A673 (cell line): ENCODE data around the gene TFG. TPM values are rescaled to one million over a fixed set of nuclear protein-coding genes. Genes with fewer than 3 reads are reported as not detected.

Source experiments
- BruUV-seq: library from RNA; stranded (reverse); fragments of 400-500 nt; replicated peaks from 2 replicates; lab custom pipeline; 2021; lab: Mats Ljungman, UMichigan
- CTCF ChIA-PET: fragments of 300-600 bp; sonication (Branson Sonifier 250); formaldehyde crosslinking; loops from one replicate; lab custom pipeline; 2022; ENCODE audit warnings: antibody characterized with exemption; lab: Charles Lee
- POLR2A ChIA-PET: fragments of 300-600 bp; sonication (Branson Sonifier 250); formaldehyde crosslinking; loops from one replicate; lab custom pipeline; 2022; ENCODE audit warnings: antibody characterized with exemption; ENCODE audit not compliant: low non-redundant PET; lab: Charles Lee
- DNase-seq: peaks from one replicate; pipeline ENCODE4 v3.0.0-alpha.2; 2015; ENCODE audit warnings: low spot score
- H3K27ac ChIP-seq: fragments of 200-600 bp; sonication (generic); 2 replicates; pipeline ENCODE4 v1.5.1; 2016; ENCODE audit warnings: mixed run types, low read depth, mild to moderate bottlenecking, mixed read lengths, antibody characterized with exemption, low read length; ENCODE audit not compliant: poor library complexity, severe bottlenecking
- H3K27me3 ChIP-seq: fragments of 200-600 bp; sonication (generic); replicated peaks from 2 replicates; pipeline ENCODE4 v1.6.1; 2017; ENCODE audit warnings: mixed run types, low read depth, mild to moderate bottlenecking, mixed read lengths, antibody characterized with exemption, low read length; ENCODE audit not compliant: insufficient read depth, poor library complexity
- H3K36me3 ChIP-seq: fragments of 200-600 bp; sonication (generic); 2 replicates; pipeline ENCODE4 v1.6.1; 2016; ENCODE audit warnings: mixed run types, mild to moderate bottlenecking, mixed read lengths, antibody characterized with exemption, low read length; ENCODE audit not compliant: insufficient read depth, poor library complexity, severe bottlenecking
- H3K4me1 ChIP-seq: fragments of 200-600 bp; sonication (generic); 2 replicates; pipeline ENCODE4 v1.6.1; 2017; ENCODE audit warnings: mixed run types, mild to moderate bottlenecking, mixed read lengths, antibody characterized with exemption, low read length; ENCODE audit not compliant: insufficient read depth, poor library complexity, severe bottlenecking
- H3K4me3 ChIP-seq: fragments of 200-600 bp; sonication (generic); 2 replicates; pipeline ENCODE4 v1.5.1; 2016; ENCODE audit warnings: low read depth, mixed run types, mild to moderate bottlenecking, mixed read lengths, low read length; ENCODE audit not compliant: poor library complexity, severe bottlenecking
- H3K9me3 ChIP-seq: fragments of 200-600 bp; sonication (generic); 2 replicates; pipeline ENCODE4 v1.6.1; 2016; ENCODE audit warnings: mixed run types, low read depth, mild to moderate bottlenecking, mixed read lengths, antibody characterized with exemption, low read length; ENCODE audit not compliant: poor library complexity, severe bottlenecking
- CTCF ChIP-seq: fragments of 300-800, 200-600 bp; sonication (generic); conservative IDR thresholded peaks from 2 replicates; pipeline ENCODE4 v1.5.1; 2017; ENCODE audit warnings: low read depth, mild to moderate bottlenecking, antibody characterized with exemption, low read length, moderate library complexity, mixed read lengths
- EZH2 ChIP-seq: fragments of 200-600 bp; sonication (generic); IDR thresholded peaks from 2 replicates; pipeline ENCODE4 v1.6.1; 2017; ENCODE audit warnings: borderline replicate concordance, low read depth, mild to moderate bottlenecking, mixed read lengths, antibody characterized with exemption, low read length; ENCODE audit not compliant: poor library complexity, severe bottlenecking
- intact Hi-C: fragments of 100-400 bp; cut with micrococcal nuclease; formaldehyde crosslinking; loops from one replicate; pipeline ENCODE4 v1.10.0; 2022; ENCODE audit not compliant: unreplicated experiment
- total RNA-seq: library from RNA; stranded (reverse); gene quantifications from 2 replicates; pipeline ENCODE4 v1.2.3, GENCODE V29; 2021

TFG gene
- total RNA-seq, 1 experiment from 2014 or later = 157 TPM

DNA sequence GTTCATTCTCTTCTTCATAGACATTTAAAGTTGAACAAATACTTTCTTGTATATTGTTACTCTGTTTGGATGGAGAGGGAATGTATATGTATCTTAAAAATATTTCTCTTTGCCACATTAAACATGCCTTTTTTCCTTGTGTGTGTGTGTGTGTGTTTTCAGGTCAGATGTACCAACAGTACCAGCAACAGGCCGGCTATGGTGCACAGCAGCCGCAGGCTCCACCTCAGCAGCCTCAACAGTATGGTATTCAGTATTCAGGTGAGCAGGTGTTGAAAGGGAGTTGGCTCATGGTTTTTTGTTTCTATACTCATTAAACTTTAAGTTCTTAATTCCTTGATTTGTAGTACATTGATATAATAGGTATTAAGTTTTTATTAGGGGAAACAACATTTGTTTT lies 35.4 kb downstream of the TFG start:
- Histone ChIP-seq H3K36me3 (peaks cover 97% of the 10 kb centered on the region), H3K9me3 (no peaks in the 10 kb centered on the region), H3K4me3 (no peak overlapping the region), H3K27me3 (no peaks in the 10 kb centered on the region), H3K27ac (no peak overlapping the region), H3K4me1 (no peaks in the 10 kb centered on the region)
- BruUV-seq = no TSS peak
- DNase-seq = no peak
- POLR2A ChIA-PET = no interaction called here
- intact Hi-C loops = no loop called here
- CTCF ChIA-PET = no interaction called here
- no peak for TF ChIP-seq CTCF

DNA sequence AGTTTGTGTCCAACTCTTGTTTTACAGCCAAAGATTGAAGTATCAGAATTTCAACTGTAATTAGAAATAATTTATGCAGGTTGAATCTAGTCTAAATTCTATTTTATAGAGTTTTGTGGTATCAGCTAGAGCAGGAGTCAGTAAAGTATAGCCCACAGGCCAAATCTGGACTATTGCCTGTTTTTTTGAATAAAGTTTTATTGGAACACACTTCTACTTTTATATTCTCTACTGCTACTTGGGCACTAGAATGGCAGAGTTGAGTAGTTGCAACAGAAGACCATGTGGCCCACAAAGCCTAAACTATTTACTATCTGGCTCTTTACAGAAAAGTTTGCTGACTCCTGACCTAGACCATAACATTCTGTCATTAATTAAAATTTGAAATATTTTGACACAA lies 36.3 kb downstream of the TFG start:
- no peaks in the 10 kb centered on the region for H3K27me3 ChIP-seq
- no peaks in the 10 kb centered on the region for H3K4me1 ChIP-seq
- ChIA-PET CTCF (no interaction called here), POLR2A (no interaction called here)
- no TSS peak for BruUV-seq
- peaks cover 97% of the 10 kb centered on the region for H3K36me3 ChIP-seq
- H3K27ac ChIP-seq = no peak overlapping the region
- DNase-seq = no peak
- no peaks in the 10 kb centered on the region for H3K9me3 ChIP-seq
- TF ChIP-seq CTCF = no peak
- TF ChIP-seq EZH2 = no peak
- intact Hi-C loops = no loop called here
- no peak overlapping the region for H3K4me3 ChIP-seq

DNA sequence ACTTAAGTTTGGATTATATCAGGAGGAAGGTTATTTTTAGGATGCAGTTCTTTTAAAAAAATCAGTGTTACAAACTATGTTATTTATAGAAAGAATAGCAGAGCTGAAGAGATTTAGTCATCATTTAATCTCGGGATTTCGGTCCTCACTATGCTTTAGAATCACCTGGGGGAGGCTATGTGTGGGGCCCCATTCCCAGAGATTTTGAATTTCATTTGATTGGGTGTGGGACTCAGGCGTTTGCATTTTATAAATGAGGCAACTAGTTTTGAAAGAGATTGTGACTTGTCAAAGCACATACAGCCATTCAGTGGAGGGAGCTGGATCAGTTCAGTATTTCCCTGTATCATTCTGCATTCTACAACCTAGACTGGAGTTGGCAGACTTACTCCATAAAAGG lies 36.8 kb downstream of the TFG start:
- Histone ChIP-seq H3K9me3 (no peaks in the 10 kb centered on the region), H3K36me3 (peaks cover 97% of the 10 kb centered on the region), H3K4me3 (no peak overlapping the region), H3K27me3 (no peaks in the 10 kb centered on the region), H3K27ac (no peak overlapping the region), H3K4me1 (no peaks in the 10 kb centered on the region)
- POLR2A ChIA-PET = no interaction called here
- CTCF ChIA-PET = no interaction called here
- no peak for DNase-seq
- no TSS peak for BruUV-seq
- intact Hi-C loops = no loop called here
- no peak for TF ChIP-seq EZH2
- no peak for TF ChIP-seq CTCF
